Upper lobe of right lung (tissue), 1 donor: ENCODE measurements around the gene ANKRD40CL. TPM values are rescaled to one million over a fixed set of nuclear protein-coding genes. Genes with fewer than 3 reads are reported as not detected.
"Not testable (repeated sequence)": the region's sequence is repeated elsewhere in the genome, so short reads cannot be mapped to it uniquely, and the experiment has no call there.

Experiments used
- ATAC-seq: fragments of 200-7000 bp; cut with Tn5 transposase; one replicate; pipeline ENCODE4 v1.9.1; 2020; ENCODE audit warnings: mild to moderate bottlenecking, moderate library complexity
- DNase-seq: peaks from one replicate; pipeline ENCODE4 v3.0.0-alpha.2; 2020
- H3K27ac ChIP-seq: fragments of 200-600 bp; one replicate; pipeline ENCODE4 v1.8.0; 2022
- H3K27me3 ChIP-seq: fragments of 200-600 bp; one replicate; pipeline ENCODE4 v1.8.0; 2022; ENCODE audit warnings: mild to moderate bottlenecking
- H3K36me3 ChIP-seq: fragments of 200-600 bp; one replicate; pipeline ENCODE4 v1.8.0; 2022
- H3K4me1 ChIP-seq: fragments of 200-600 bp; one replicate; pipeline ENCODE4 v1.8.0; 2022
- H3K4me3 ChIP-seq: fragments of 200-600 bp; one replicate; pipeline ENCODE4 v1.8.0; 2022; ENCODE audit warnings: mild to moderate bottlenecking
- H3K9me3 ChIP-seq: fragments of 200-600 bp; one replicate; pipeline ENCODE4 v1.8.0; 2022
- CTCF ChIP-seq: fragments of 200-600 bp; IDR thresholded peaks from one replicate; pipeline ENCODE4 v1.8.0; 2022; ENCODE audit warnings: antibody characterized with exemption
- intact Hi-C: fragments of 100-400 bp; cut with DNase I; formaldehyde crosslinking; loops from one replicate; pipeline ENCODE4 v1.11.0; 2022
- total RNA-seq: library from RNA; stranded (reverse); fragmentation: NEBNext Ultra II Directional; extraction: Animal tissue kit (Norgen Biotek cat#: 25700); gene quantifications from one replicate; pipeline ENCODE4 v1.2.1, GENCODE V29; 2021
- donor health status: DM: no; HTN: yes; CAD: no; lungs with severe emphysema.

The ANKRD40CL gene
- total RNA-seq, 1 donor from 2014 or later: not detected

DNA sequence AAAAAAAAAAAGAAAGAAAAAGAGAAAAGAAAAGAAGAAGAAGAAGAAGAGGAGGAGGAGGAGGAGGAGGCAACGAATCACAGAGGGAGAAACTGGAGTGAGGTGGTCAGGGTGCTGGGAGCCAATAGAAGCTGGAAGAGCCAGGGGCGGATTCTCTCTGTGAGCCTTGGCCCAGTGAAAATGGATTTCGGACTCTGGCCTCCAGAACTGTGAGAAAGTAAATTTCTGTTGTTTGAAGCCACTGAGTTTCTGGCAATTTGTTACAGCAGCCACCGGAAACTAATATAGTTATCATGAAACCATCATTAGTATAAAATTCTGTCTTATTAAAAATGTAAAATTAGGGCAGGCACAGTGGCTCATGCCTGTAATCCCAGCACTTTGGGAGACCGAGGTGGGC lies 40.4 kb upstream of the ANKRD40CL start:
- Histone ChIP-seq H3K27ac (no peak overlapping the region), H3K9me3 (no peaks in the 10 kb centered on the region), H3K4me1 (no peaks in the 10 kb centered on the region), H3K36me3 (no peaks in the 10 kb centered on the region), H3K4me3 (no peak overlapping the region), H3K27me3 (no peaks in the 10 kb centered on the region)
- TF ChIP-seq CTCF: no peak
- ATAC-seq: no peak
- no peak for DNase-seq
- intact Hi-C loops: no loop called here

- Histone ChIP-seq H3K27ac (no peak overlapping the region), H3K9me3 (no peaks in the 10 kb centered on the region), H3K36me3 (no peaks in the 10 kb centered on the region), H3K4me1 (no peaks in the 10 kb centered on the region), H3K4me3 (no peak overlapping the region), H3K27me3 (no peaks in the 10 kb centered on the region)
- no peak for DNase-seq
- TF ChIP-seq CTCF: no peak
- ATAC-seq: no peak
- intact Hi-C loops: no loop called here
Observed at GRCh38 chr17:50807009-50807408, 39.7 kb upstream of the ANKRD40CL start.

- TF ChIP-seq CTCF: peak; percentile 10
- intact Hi-C loops: no loop called here
- ATAC-seq (peak; percentile 46), DNase-seq (no peak)
- Histone ChIP-seq H3K9me3 (no peaks in the 10 kb centered on the region), H3K27me3 (no peaks in the 10 kb centered on the region), H3K4me1 (no peaks in the 10 kb centered on the region), H3K36me3 (no peaks in the 10 kb centered on the region), H3K27ac (no peak overlapping the region), H3K4me3 (no peak overlapping the region)
Observed at GRCh38 chr17:50806141-50806643, 38.9 kb upstream of the ANKRD40CL start.

DNA sequence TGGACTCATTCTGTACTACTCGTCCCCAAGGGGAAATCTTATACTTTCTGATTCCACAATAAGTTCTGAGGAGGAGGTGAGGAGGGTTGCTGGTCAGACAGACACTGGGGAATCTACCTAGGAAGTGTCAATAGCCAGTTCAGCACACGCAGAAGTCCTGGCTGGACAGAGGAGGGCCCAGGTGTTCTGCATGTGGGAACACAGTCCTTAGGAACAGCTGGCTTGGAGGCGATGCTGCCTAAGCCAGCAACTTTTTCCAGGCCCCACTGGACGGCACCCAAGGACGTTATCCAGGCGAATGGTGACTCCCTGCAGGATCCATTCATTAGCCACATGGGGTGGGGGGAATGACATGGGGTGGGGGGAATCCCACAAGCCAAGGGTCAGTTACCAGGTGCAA lies 38.2 kb upstream of the ANKRD40CL start:
- no peaks in the 10 kb centered on the region for H3K4me1 ChIP-seq
- TF ChIP-seq CTCF: no peak
- no peaks in the 10 kb centered on the region for H3K9me3 ChIP-seq
- H3K27ac ChIP-seq: no peak overlapping the region
- intact Hi-C loops: no loop called here
- no peak for DNase-seq
- no peaks in the 10 kb centered on the region for H3K36me3 ChIP-seq
- H3K4me3 ChIP-seq: no peak overlapping the region
- H3K27me3 ChIP-seq: no peaks in the 10 kb centered on the region
- no peak for ATAC-seq

- H3K4me3 ChIP-seq, H3K9me3 ChIP-seq, H3K27me3 ChIP-seq, intact Hi-C loops, DNase-seq, H3K36me3 ChIP-seq, H3K27ac ChIP-seq, ATAC-seq, H3K4me1 ChIP-seq: not testable (repeated sequence)
Observed at GRCh38 chr17:50804749-50805475, 37.6 kb upstream of the ANKRD40CL start.

- H3K4me3 ChIP-seq: no peak overlapping the region
- DNase-seq (no peak), ATAC-seq (no peak)
- no peaks in the 10 kb centered on the region for H3K36me3 ChIP-seq
- intact Hi-C loops: no loop called here
- no peak overlapping the region for H3K27ac ChIP-seq
- no peak for TF ChIP-seq CTCF
- no peaks in the 10 kb centered on the region for H3K9me3 ChIP-seq
- H3K4me1 ChIP-seq: no peaks in the 10 kb centered on the region
- no peaks in the 10 kb centered on the region for H3K27me3 ChIP-seq
Observed at GRCh38 chr17:50803676-50804075, 36.4 kb upstream of the ANKRD40CL start.
